ENCODE data around the gene FCRL5. TPM values are rescaled to one million over a fixed set of nuclear protein-coding genes. Genes with fewer than 3 reads are reported as not detected.

Gene FCRL5
- total RNA-seq, 2 donors from 2014 or later = 1.1 TPM; not detected in 1

GRCh38 chr1:157577420-157577819, 25.1 kb upstream of the FCRL5 start:
- Mint-ChIP-seq H3K36me3 (ENCODE audit: low read depth) (no peaks in the 10 kb centered on the region), H3K4me1 (peaks cover 5% of the 10 kb centered on the region), H3K27me3 (ENCODE audit: insufficient read depth) (no peaks in the 10 kb centered on the region), H3K4me3 (no peak overlapping the region), H3K27ac (no peak overlapping the region), H3K9me3 (no peaks in the 10 kb centered on the region)
- WGBS, 2 experiments (ENCODE audit: insufficient coverage in 1 of 2, insufficient read length in 1 of 2) = 86 to 93% methylated on average over 3 of the region's 3 CpGs
- H3K4me1 ChIP-seq (ENCODE audit: control insufficient read depth, insufficient read depth, low read length) = no peaks in the 10 kb centered on the region
- H3K27ac ChIP-seq (ENCODE audit: low read depth, low read length) = no peak overlapping the region
- H3K4me3 ChIP-seq (ENCODE audit: low read length) = no peak overlapping the region
- H3K36me3 ChIP-seq (ENCODE audit: control insufficient read depth, insufficient read depth, low read length) = no peaks in the 10 kb centered on the region
- no peak overlapping the region for H3K9ac ChIP-seq (ENCODE audit: extremely low read depth, low read length, poor library complexity, severe bottlenecking)
- no peaks in the 10 kb centered on the region for H3K27me3 ChIP-seq (ENCODE audit: control insufficient read depth, insufficient read depth, low read length, poor library complexity, severe bottlenecking)
- TF ChIP-seq CTCF (conservative IDR thresholded peaks at IDR 0.05) = no peak
- H3K9me3 ChIP-seq (ENCODE audit: control insufficient read depth, low read length) = no peaks in the 10 kb centered on the region
- DNase-seq = no peak

- WGBS, 2 experiments (ENCODE audit: insufficient coverage in 1 of 2, insufficient read length in 1 of 2) = 86 to 92% methylated on average over 1 to 2 of the region's 2 CpGs
- TF ChIP-seq CTCF (conservative IDR thresholded peaks at IDR 0.05) = no peak
- DNase-seq = no peak
- Mint-ChIP-seq H3K27ac (no peak overlapping the region), H3K36me3 (ENCODE audit: low read depth) (no peaks in the 10 kb centered on the region), H3K4me1 (peaks cover 5% of the 10 kb centered on the region), H3K9me3 (no peaks in the 10 kb centered on the region), H3K27me3 (ENCODE audit: insufficient read depth) (no peaks in the 10 kb centered on the region), H3K4me3 (no peak overlapping the region)
- no peak overlapping the region for H3K9ac ChIP-seq (ENCODE audit: extremely low read depth, low read length, poor library complexity, severe bottlenecking)
- no peaks in the 10 kb centered on the region for H3K9me3 ChIP-seq (ENCODE audit: control insufficient read depth, low read length)
- H3K36me3 ChIP-seq (ENCODE audit: control insufficient read depth, insufficient read depth, low read length) = no peaks in the 10 kb centered on the region
- H3K4me3 ChIP-seq (ENCODE audit: low read length) = no peak overlapping the region
- H3K4me1 ChIP-seq (ENCODE audit: control insufficient read depth, insufficient read depth, low read length) = no peaks in the 10 kb centered on the region
- no peaks in the 10 kb centered on the region for H3K27me3 ChIP-seq (ENCODE audit: control insufficient read depth, insufficient read depth, low read length, poor library complexity, severe bottlenecking)
- H3K27ac ChIP-seq (ENCODE audit: low read depth, low read length) = no peak overlapping the region
These were observed 23.4 kb upstream of the FCRL5 start for GRCh38 chr1:157575744-157576143.

GRCh38 chr1:157574836-157575235, 22.5 kb upstream of the FCRL5 start:
- H3K27ac ChIP-seq (ENCODE audit: low read depth, low read length) = no peak overlapping the region
- Mint-ChIP-seq H3K27ac (no peak overlapping the region), H3K9me3 (no peaks in the 10 kb centered on the region), H3K4me3 (no peak overlapping the region), H3K4me1 (peaks cover 5% of the 10 kb centered on the region), H3K27me3 (ENCODE audit: insufficient read depth) (no peaks in the 10 kb centered on the region), H3K36me3 (ENCODE audit: low read depth) (no peaks in the 10 kb centered on the region)
- H3K9me3 ChIP-seq (ENCODE audit: control insufficient read depth, low read length) = no peaks in the 10 kb centered on the region
- WGBS, 2 experiments (ENCODE audit: insufficient coverage in 1 of 2, insufficient read length in 1 of 2) = 80 to 96% methylated on average over 1 of the region's 1 CpG
- no peak for TF ChIP-seq CTCF (conservative IDR thresholded peaks at IDR 0.05)
- no peak overlapping the region for H3K9ac ChIP-seq (ENCODE audit: extremely low read depth, low read length, poor library complexity, severe bottlenecking)
- H3K36me3 ChIP-seq (ENCODE audit: control insufficient read depth, insufficient read depth, low read length) = no peaks in the 10 kb centered on the region
- H3K27me3 ChIP-seq (ENCODE audit: control insufficient read depth, insufficient read depth, low read length, poor library complexity, severe bottlenecking) = no peaks in the 10 kb centered on the region
- no peak for DNase-seq
- H3K4me3 ChIP-seq (ENCODE audit: low read length) = no peak overlapping the region
- no peaks in the 10 kb centered on the region for H3K4me1 ChIP-seq (ENCODE audit: control insufficient read depth, insufficient read depth, low read length)
